SU-DHL-6 (cell line): ENCODE results near the gene CLEC4D.

ENCODE experiments used
- H2AFZ ChIP-seq: fragments of 200-600 bp; sonication (generic); 2 replicates; pipeline ENCODE4 v1.6.1; 2014; ENCODE audit warnings: low read depth, mild to moderate bottlenecking, moderate library complexity, mixed read lengths, antibody characterized with exemption, low read length; ENCODE audit not compliant: severe bottlenecking
- H3F3A ChIP-seq: fragments of 200-600 bp; shearing (Covaris generic); 2 replicates; pipeline ENCODE4 v1.6.0; 2016; ENCODE audit warnings: antibody characterized with exemption, mild to moderate bottlenecking; ENCODE audit not compliant: insufficient read depth
- H3K27ac ChIP-seq: fragments of 200-600 bp; sonication (generic); 2 replicates; pipeline ENCODE4 v1.5.1; 2016; ENCODE audit warnings: low read depth, mild to moderate bottlenecking, low read length, moderate library complexity, mixed read lengths
- H3K27me3 ChIP-seq: fragments of 200-600 bp; sonication (generic), shearing (Covaris generic); 2 replicates; pipeline ENCODE4 v1.6.0; 2014; ENCODE audit warnings: mild to moderate bottlenecking, low read length
- H3K36me3 ChIP-seq: fragments of 200-600 bp; sonication (generic); 2 replicates; pipeline ENCODE4 v1.6.1; 2014; ENCODE audit warnings: mild to moderate bottlenecking, low read length, mixed read lengths
- H3K4me2 ChIP-seq: fragments of 300-600, 200-600 bp; shearing (Covaris generic), sonication (generic); 2 replicates; pipeline ENCODE4 v1.6.0; 2014; ENCODE audit warnings: low read length, low read depth, mild to moderate bottlenecking; ENCODE audit not compliant: poor library complexity, severe bottlenecking
- H3K4me3 ChIP-seq: fragments of 200-600 bp; sonication (generic); 2 replicates; pipeline ENCODE4 v1.5.1; 2014; ENCODE audit warnings: antibody characterized with exemption, low read length, mild to moderate bottlenecking, mixed read lengths; ENCODE audit not compliant: insufficient read depth, poor library complexity, severe bottlenecking
- H3K79me2 ChIP-seq: fragments of 200-600 bp; sonication (generic); 2 replicates; pipeline ENCODE4 v1.6.1; 2014; ENCODE audit warnings: mild to moderate bottlenecking, low read length, moderate library complexity; ENCODE audit not compliant: insufficient read depth
- H3K9ac ChIP-seq: fragments of 200-600 bp; sonication (generic); 2 replicates; pipeline ENCODE4 v1.7.0; 2014; ENCODE audit warnings: mild to moderate bottlenecking, low read length
- H3K9me2 ChIP-seq: fragments of 200-600 bp; sonication (generic); replicated peaks from 2 replicates; pipeline ENCODE4 v1.6.1; 2014; ENCODE audit warnings: low read length; ENCODE audit not compliant: insufficient read depth
- H3K9me3 ChIP-seq: fragments of 200-600 bp; sonication (generic); 2 replicates; pipeline ENCODE4 v1.6.1; 2014; ENCODE audit warnings: low read length, mixed read lengths; ENCODE audit not compliant: insufficient read depth
- H4K20me1 ChIP-seq: fragments of 200-600 bp; sonication (generic); 2 replicates; pipeline ENCODE4 v1.6.1; 2014; ENCODE audit warnings: low read depth, mild to moderate bottlenecking, antibody characterized with exemption, low read length, moderate library complexity, mixed read lengths
- CTCF ChIP-seq: fragments of 200-600 bp; sonication (generic); IDR thresholded peaks from one replicate; pipeline ENCODE4 v1.5.1; 2017; ENCODE audit warnings: antibody characterized with exemption, mild to moderate bottlenecking, low read length, moderate library complexity; ENCODE audit not compliant: insufficient read depth, poor library complexity, severe bottlenecking
- EZH2phosphoT487 ChIP-seq: fragments of 200-600 bp; sonication (generic), shearing (Covaris generic); conservative IDR thresholded peaks from 2 replicates; pipeline ENCODE4 v1.6.1; 2018; ENCODE audit warnings: mild to moderate bottlenecking, antibody characterized with exemption, low read length, moderate library complexity, mixed read lengths

CLEC4D gene

GRCh38 chr12:8499616-8500015, 13.7 kb upstream of the CLEC4D start:
- Histone ChIP-seq H3K36me3 (no peaks in the 10 kb centered on the region), H2AFZ (no peak overlapping the region), H3K4me3 (no peak overlapping the region), H3K4me2 (no peak overlapping the region), H3K79me2 (no peaks in the 10 kb centered on the region), H3K27ac (no peak overlapping the region), H3F3A (no peaks in the 10 kb centered on the region), H3K9me2 (no peaks in the 10 kb centered on the region), H3K9ac (no peak overlapping the region), H3K27me3 (no peaks in the 10 kb centered on the region), H3K9me3 (no peaks in the 10 kb centered on the region), H4K20me1 (no peaks in the 10 kb centered on the region)
- TF ChIP-seq CTCF (peak; percentile 18), EZH2phosphoT487 (no peak)

- H3K27me3 ChIP-seq: no peaks in the 10 kb centered on the region
- TF ChIP-seq CTCF (no peak), EZH2phosphoT487 (no peak)
Measured at GRCh38 chr12:8501720-8502119, 11.6 kb upstream of the CLEC4D start.

GRCh38 chr12:8504351-8504750, 9.0 kb upstream of the CLEC4D start:
- no peak overlapping the region for H3K9ac ChIP-seq
- H3K36me3 ChIP-seq: no peaks in the 10 kb centered on the region
- no peaks in the 10 kb centered on the region for H3F3A ChIP-seq
- TF ChIP-seq CTCF: no peak
- no peak for TF ChIP-seq EZH2phosphoT487
- H2AFZ ChIP-seq: no peak overlapping the region
- no peaks in the 10 kb centered on the region for H3K79me2 ChIP-seq
- no peak overlapping the region for H3K4me2 ChIP-seq
- no peaks in the 10 kb centered on the region for H3K9me2 ChIP-seq
- H3K4me3 ChIP-seq: no peak overlapping the region
- no peaks in the 10 kb centered on the region for H3K9me3 ChIP-seq
- no peak overlapping the region for H3K27ac ChIP-seq
- H4K20me1 ChIP-seq: no peaks in the 10 kb centered on the region
- H3K27me3 ChIP-seq: no peaks in the 10 kb centered on the region

More at GRCh38 chr12:8501720-8502119, 11.6 kb upstream of the CLEC4D start:
- no peaks in the 10 kb centered on the region for H4K20me1 ChIP-seq
- H3F3A ChIP-seq: no peaks in the 10 kb centered on the region
- no peak overlapping the region for H3K4me3 ChIP-seq
- no peaks in the 10 kb centered on the region for H3K36me3 ChIP-seq
- no peaks in the 10 kb centered on the region for H3K9me2 ChIP-seq
- no peak overlapping the region for H3K27ac ChIP-seq
- no peaks in the 10 kb centered on the region for H3K9me3 ChIP-seq
- no peak overlapping the region for H3K9ac ChIP-seq
- H3K79me2 ChIP-seq: no peaks in the 10 kb centered on the region
- peak overlapping the region; percentile 35 for H2AFZ ChIP-seq
- no peak overlapping the region for H3K4me2 ChIP-seq
